ENCODE measurements around the gene TMEM88. TPM values are rescaled to one million over a fixed set of nuclear protein-coding genes. Genes with fewer than 3 reads are reported as not detected.

TMEM88 gene
- total RNA-seq, 4 donors from 2014 or later: 0.91 to 5.9 (median 3.4) TPM

DNA sequence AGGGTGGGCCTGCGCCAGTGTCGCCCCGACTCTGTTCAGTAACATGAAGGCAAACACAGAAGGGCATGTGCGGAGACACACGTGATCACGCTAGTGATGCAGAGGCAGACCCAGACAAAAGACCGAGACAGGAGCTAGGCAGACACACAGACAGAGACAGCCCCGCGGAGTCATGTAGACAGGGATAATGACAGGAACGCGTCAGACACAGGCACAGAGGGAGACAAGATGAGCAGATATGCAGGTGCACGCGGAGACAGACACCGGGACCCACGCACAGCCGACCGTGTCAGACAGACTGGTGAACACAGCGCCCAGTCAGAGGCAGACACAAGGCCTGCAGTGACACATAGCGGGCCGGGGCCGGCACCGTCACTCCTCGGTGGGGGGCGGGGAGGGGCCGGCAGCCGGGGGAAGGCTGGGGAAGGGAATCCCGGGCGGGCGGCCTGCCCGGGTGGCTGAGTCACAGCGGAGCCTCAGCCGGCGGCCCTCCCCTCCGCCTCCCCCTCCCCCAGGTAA lies 13.4 kb upstream of the TMEM88 start:
- TF ChIP-seq POLR2A (IDR thresholded peaks at IDR 0.05): no peak
- TF ChIP-seq, protein P1, sequence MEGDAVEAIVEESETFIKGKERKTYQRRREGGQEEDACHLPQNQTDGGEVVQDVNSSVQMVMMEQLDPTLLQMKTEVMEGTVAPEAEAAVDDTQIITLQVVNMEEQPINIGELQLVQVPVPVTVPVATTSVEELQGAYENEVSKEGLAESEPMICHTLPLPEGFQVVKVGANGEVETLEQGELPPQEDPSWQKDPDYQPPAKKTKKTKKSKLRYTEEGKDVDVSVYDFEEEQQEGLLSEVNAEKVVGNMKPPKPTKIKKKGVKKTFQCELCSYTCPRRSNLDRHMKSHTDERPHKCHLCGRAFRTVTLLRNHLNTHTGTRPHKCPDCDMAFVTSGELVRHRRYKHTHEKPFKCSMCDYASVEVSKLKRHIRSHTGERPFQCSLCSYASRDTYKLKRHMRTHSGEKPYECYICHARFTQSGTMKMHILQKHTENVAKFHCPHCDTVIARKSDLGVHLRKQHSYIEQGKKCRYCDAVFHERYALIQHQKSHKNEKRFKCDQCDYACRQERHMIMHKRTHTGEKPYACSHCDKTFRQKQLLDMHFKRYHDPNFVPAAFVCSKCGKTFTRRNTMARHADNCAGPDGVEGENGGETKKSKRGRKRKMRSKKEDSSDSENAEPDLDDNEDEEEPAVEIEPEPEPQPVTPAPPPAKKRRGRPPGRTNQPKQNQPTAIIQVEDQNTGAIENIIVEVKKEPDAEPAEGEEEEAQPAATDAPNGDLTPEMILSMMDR (IDR thresholded peaks at IDR 0.05): peak in 1 of 3 donors; percentile 32
- 1 to 2% methylated on average over 26 to 34 of the region's 34 CpGs for WGBS, 2 donors
- peak; percentile 79 to 98 for DNase-seq (ENCODE audit: low spot score in 2 of 2)
- H3K4me3 ChIP-seq (ENCODE audit: low read depth, poor library complexity, severe bottlenecking): peak overlapping the region; percentile 55
- intact Hi-C loops (cut with DNase I; ENCODE audit: low total_unique reads): no loop called here

DNA sequence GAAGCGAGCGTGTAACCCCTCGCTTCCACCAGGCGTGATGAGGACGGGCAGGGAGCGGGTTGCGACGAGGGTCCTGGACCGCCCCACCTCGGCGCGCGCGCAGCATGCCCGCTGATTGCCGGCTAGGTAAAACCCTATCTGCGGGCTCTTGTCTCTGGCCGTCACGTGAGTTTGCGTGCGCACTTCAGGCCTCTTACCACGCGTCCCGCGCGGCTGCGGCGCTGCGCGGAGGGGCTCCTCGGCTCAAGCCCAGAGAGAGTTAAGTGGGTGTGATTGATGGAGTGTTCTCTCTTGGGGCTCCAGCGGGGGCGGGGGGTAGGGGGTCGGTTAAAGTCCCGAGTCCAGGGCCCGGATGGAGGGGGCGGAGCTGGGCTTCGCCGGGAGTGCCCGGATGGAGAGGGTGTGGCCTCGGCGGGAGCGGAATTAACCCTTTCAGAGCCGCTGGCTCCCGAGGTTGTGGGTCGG lies 12.9 kb upstream of the TMEM88 start:
- peak overlapping the region; percentile 55 for H3K4me3 ChIP-seq (ENCODE audit: low read depth, poor library complexity, severe bottlenecking)
- intact Hi-C loops (cut with DNase I; ENCODE audit: low total_unique reads): no loop called here
- no peak for TF ChIP-seq POLR2A (IDR thresholded peaks at IDR 0.05)
- TF ChIP-seq, protein P1 (IDR thresholded peaks at IDR 0.05): no peak
- 0% methylated on average over 20 to 46 of the region's 46 CpGs for WGBS, 2 donors
- DNase-seq (ENCODE audit: low spot score in 2 of 2): peak; percentile 88 to 99

- H3K4me3 ChIP-seq (ENCODE audit: low read depth, poor library complexity, severe bottlenecking): peak overlapping the region; percentile 55
- DNase-seq (ENCODE audit: low spot score in 2 of 2): peak; percentile 82 to 96
- 0 to 1% methylated on average over 45 to 47 of the region's 47 CpGs for WGBS, 2 donors
- TF ChIP-seq, protein P1 (IDR thresholded peaks at IDR 0.05): no peak
- TF ChIP-seq POLR2A (IDR thresholded peaks at IDR 0.05): no peak
- intact Hi-C loops (cut with DNase I; ENCODE audit: low total_unique reads): no loop called here
These were observed 12.2 kb upstream of the TMEM88 start for GRCh38 chr17:7842380-7843256.

- 0% methylated on average over 17 of the region's 17 CpGs for WGBS, 2 donors
- intact Hi-C loops (cut with DNase I; ENCODE audit: low total_unique reads): no loop called here
- DNase-seq (ENCODE audit: low spot score in 2 of 2): no peak
- TF ChIP-seq, protein P1 (IDR thresholded peaks at IDR 0.05): no peak
- no peak for TF ChIP-seq POLR2A (IDR thresholded peaks at IDR 0.05)
- peak overlapping the region; percentile 55 for H3K4me3 ChIP-seq (ENCODE audit: low read depth, poor library complexity, severe bottlenecking)
These were observed 11.7 kb upstream of the TMEM88 start for GRCh38 chr17:7843257-7843535.

DNA sequence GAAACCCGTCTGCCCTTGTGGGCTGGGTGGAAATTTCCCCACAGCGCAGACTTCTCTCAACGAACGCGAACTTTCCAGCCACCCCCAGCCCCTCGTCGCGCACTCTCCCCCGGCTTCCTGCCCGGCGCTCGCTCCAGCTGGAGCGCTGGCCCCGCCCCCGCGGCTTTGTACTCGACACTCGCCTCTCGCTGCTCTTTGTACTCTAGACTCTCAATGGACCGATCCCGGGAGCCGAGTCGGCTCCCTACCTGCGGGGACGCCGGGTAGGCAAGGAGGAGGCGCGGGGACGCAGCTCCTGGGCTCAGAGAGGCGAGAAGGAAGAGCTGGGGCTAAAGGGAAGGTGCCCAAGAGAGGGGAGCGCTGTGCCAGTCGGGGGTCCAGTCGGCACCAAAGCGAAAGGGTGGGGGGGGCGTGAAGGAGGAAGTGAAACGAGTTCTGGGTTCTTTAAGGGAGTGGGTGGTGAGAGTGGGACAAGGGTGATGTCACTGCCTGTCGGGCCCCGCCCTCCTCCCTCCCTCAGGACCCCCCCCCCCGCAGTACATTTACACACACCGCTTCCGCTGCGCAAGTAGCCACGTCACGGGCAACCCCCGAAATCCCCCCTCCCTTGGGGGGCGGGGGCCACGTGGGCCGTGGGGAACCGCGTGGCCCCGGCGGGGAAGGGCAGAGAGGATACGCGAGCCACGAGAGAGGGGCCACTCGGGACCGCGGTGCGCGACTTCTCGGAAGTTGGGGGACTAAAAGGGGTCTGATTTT lies 11.2 kb upstream of the TMEM88 start:
- intact Hi-C loops (cut with DNase I; ENCODE audit: low total_unique reads): no loop called here
- 1% methylated on average over 57 to 61 of the region's 61 CpGs for whole genome bisulfite sequencing, 2 donors
- peak; percentile 62 to 96 for DNase-seq (ENCODE audit: low spot score in 2 of 2)

More for the DNA sequence above, 11.2 kb upstream of the TMEM88 start:
- peak overlapping the region; percentile 55 for H3K4me3 ChIP-seq (ENCODE audit: low read depth, poor library complexity, severe bottlenecking)
- no peak for TF ChIP-seq POLR2A (IDR thresholded peaks at IDR 0.05)
- TF ChIP-seq, protein P1 (IDR thresholded peaks at IDR 0.05): no peak
